ENCODE data around the gene SYNCRIP.

DNA sequence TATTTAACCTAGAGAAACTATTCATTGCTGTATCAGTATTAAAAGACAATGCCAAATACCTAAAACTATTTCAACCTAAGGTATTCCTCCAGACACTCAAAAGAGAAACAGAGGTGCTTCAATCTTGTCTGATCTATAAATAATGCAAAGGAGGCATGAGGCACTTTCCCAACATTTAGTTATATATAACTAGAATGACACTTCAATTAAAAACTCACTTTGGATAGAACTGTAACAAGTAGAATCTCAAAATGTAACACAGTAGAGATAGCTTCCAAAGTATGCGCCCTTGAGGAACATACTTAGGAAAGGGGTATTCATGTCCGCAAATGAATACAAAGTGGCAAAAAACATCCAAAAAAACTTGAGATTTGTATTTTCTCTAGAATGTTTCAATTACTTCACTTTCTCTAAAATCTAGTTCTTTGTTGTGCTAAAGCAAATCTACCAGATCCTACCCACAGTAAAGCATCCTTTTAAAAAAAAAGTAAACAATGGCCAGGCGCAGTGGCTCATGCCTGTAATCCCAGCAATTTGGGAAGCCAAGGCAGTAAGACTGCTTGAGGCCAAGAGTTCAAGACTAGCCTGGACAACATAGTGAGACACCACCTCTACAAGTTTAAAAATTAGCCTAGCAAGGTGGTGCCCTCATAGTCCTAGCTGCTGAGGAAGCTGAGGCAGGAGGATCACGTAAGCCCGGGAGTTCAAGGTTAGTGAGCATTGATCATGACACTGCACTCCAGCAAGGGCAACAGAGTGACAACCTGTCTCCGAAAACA lies 10.3 kb downstream of the SYNCRIP start:
- TF ChIP-seq, protein P1, sequence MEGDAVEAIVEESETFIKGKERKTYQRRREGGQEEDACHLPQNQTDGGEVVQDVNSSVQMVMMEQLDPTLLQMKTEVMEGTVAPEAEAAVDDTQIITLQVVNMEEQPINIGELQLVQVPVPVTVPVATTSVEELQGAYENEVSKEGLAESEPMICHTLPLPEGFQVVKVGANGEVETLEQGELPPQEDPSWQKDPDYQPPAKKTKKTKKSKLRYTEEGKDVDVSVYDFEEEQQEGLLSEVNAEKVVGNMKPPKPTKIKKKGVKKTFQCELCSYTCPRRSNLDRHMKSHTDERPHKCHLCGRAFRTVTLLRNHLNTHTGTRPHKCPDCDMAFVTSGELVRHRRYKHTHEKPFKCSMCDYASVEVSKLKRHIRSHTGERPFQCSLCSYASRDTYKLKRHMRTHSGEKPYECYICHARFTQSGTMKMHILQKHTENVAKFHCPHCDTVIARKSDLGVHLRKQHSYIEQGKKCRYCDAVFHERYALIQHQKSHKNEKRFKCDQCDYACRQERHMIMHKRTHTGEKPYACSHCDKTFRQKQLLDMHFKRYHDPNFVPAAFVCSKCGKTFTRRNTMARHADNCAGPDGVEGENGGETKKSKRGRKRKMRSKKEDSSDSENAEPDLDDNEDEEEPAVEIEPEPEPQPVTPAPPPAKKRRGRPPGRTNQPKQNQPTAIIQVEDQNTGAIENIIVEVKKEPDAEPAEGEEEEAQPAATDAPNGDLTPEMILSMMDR (IDR thresholded peaks at IDR 0.05): no peak
- TF ChIP-seq EZH2 (IDR thresholded peaks at IDR 0.05; ENCODE audit: borderline replicate concordance, insufficient read depth, low read depth, low read length, poor library complexity, severe bottlenecking): no peak

Data from B cell (primary cell).